Measurements from ENCODE around the gene HIVEP2. TPM values are rescaled to one million over a fixed set of nuclear protein-coding genes. Genes with fewer than 3 reads are reported as not detected.

The HIVEP2 gene
- total and polyA plus RNA-seq, 2 donors (not counting 1 experiment from before 2014, with no cell fraction given): 5.0 to 14.4 TPM

DNA sequence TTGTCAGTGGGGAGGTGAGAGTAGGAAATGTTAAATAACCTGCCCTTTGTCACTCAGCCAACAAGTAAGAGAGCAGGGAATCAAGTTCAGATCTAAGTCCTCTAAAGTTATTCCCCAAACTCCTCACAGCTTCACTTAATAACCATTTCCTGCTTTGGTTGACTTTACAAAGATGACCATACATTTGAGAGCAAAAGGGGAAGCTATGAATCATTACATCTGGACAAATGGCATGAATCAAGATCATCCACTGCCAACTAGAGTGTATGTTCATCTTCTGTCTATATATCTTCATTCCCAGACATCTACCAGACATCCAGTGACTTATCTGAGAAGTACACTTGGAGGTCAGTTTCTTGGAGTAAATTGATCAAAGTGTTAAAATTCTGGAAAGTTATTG lies 15.1 kb upstream of the HIVEP2 start:
- Histone ChIP-seq H3K79me2 (ENCODE audit: control insufficient read depth, insufficient read depth, low read length) (no peaks in the 10 kb centered on the region), H3K36me3 (ENCODE audit: control insufficient read depth, insufficient read depth, low read length) (no peaks in the 10 kb centered on the region), H3K27me3 (ENCODE audit: control insufficient read depth, insufficient read depth, low read length) (no peaks in the 10 kb centered on the region), H3K9me3 (ENCODE audit: control insufficient read depth, insufficient read depth, low read depth, low read length) (no peaks in the 10 kb centered on the region), H3K4me1 (ENCODE audit: control insufficient read depth, extremely low read depth, insufficient read depth, low read length) (peaks cover 2% of the 10 kb centered on the region), H4K20me1 (ENCODE audit: control insufficient read depth, extremely low read depth, insufficient read depth, low read length) (no peaks in the 10 kb centered on the region), H3K9ac (ENCODE audit: insufficient read depth, low read length) (no peak overlapping the region), H3K27ac (ENCODE audit: insufficient read depth, low read length) (no peak overlapping the region), H3K4me3 (replicated peaks in 1 of 4; ENCODE audit: control extremely low read depth in 1 of 4, insufficient read depth in 1 of 4, low read depth in 3 of 4, low read length in 4 of 4) (no peak overlapping the region), H2AFZ (ENCODE audit: low read length) (no peak overlapping the region), H3K4me2 (ENCODE audit: extremely low read depth, insufficient read depth, low read length) (no peak overlapping the region)
- no peak for TF ChIP-seq EZH2 (IDR thresholded peaks at IDR 0.05; ENCODE audit: low read length, missing control alignments)
- TF ChIP-seq, protein P1, sequence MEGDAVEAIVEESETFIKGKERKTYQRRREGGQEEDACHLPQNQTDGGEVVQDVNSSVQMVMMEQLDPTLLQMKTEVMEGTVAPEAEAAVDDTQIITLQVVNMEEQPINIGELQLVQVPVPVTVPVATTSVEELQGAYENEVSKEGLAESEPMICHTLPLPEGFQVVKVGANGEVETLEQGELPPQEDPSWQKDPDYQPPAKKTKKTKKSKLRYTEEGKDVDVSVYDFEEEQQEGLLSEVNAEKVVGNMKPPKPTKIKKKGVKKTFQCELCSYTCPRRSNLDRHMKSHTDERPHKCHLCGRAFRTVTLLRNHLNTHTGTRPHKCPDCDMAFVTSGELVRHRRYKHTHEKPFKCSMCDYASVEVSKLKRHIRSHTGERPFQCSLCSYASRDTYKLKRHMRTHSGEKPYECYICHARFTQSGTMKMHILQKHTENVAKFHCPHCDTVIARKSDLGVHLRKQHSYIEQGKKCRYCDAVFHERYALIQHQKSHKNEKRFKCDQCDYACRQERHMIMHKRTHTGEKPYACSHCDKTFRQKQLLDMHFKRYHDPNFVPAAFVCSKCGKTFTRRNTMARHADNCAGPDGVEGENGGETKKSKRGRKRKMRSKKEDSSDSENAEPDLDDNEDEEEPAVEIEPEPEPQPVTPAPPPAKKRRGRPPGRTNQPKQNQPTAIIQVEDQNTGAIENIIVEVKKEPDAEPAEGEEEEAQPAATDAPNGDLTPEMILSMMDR (conservative IDR thresholded peaks at IDR 0.05 in 1 of 2, IDR thresholded peaks at IDR 0.05 in 1 of 2; ENCODE audit: low read depth in 1 of 2, low read length in 2 of 2): no peak
- DNase-seq (ENCODE audit: low read depth in 2 of 2): peak in 1 of 2 donors; percentile 69

DNA sequence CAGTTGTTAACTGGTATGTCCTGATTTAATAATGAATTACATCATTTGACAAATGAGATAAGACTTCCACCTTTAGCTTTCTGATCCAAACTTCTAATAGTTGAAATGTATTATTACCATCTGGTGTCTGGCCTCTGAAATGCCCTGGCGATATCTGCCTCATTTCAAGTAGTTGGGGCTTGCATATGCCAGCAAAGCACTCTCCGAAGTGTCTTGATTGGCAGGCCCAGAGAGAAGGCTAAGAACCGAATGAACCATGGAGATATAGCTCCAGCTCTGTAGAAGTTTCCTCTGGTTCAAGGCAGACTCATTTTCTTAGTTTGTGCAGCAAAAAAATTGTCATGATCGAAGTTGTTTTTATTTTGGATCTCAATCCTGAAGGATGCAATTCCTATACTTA lies 13.4 kb upstream of the HIVEP2 start:
- Histone ChIP-seq H3K9me3 (ENCODE audit: control insufficient read depth, insufficient read depth, low read depth, low read length) (no peaks in the 10 kb centered on the region), H2AFZ (ENCODE audit: low read length) (no peak overlapping the region), H3K4me3 (replicated peaks in 1 of 4; ENCODE audit: control extremely low read depth in 1 of 4, insufficient read depth in 1 of 4, low read depth in 3 of 4, low read length in 4 of 4) (no peak overlapping the region), H3K27me3 (ENCODE audit: control insufficient read depth, insufficient read depth, low read length) (no peaks in the 10 kb centered on the region), H4K20me1 (ENCODE audit: control insufficient read depth, extremely low read depth, insufficient read depth, low read length) (no peaks in the 10 kb centered on the region), H3K4me2 (ENCODE audit: extremely low read depth, insufficient read depth, low read length) (no peak overlapping the region), H3K4me1 (ENCODE audit: control insufficient read depth, extremely low read depth, insufficient read depth, low read length) (peaks cover 2% of the 10 kb centered on the region), H3K79me2 (ENCODE audit: control insufficient read depth, insufficient read depth, low read length) (no peaks in the 10 kb centered on the region), H3K27ac (ENCODE audit: insufficient read depth, low read length) (no peak overlapping the region), H3K9ac (ENCODE audit: insufficient read depth, low read length) (no peak overlapping the region), H3K36me3 (ENCODE audit: control insufficient read depth, insufficient read depth, low read length) (no peaks in the 10 kb centered on the region)
- TF ChIP-seq EZH2 (IDR thresholded peaks at IDR 0.05; ENCODE audit: low read length, missing control alignments): no peak
- TF ChIP-seq, protein P1 (conservative IDR thresholded peaks at IDR 0.05 in 1 of 2, IDR thresholded peaks at IDR 0.05 in 1 of 2; ENCODE audit: low read depth in 1 of 2, low read length in 2 of 2): no peak
- DNase-seq (ENCODE audit: low read depth in 2 of 2): peak in 1 of 2 donors; percentile 12

DNA sequence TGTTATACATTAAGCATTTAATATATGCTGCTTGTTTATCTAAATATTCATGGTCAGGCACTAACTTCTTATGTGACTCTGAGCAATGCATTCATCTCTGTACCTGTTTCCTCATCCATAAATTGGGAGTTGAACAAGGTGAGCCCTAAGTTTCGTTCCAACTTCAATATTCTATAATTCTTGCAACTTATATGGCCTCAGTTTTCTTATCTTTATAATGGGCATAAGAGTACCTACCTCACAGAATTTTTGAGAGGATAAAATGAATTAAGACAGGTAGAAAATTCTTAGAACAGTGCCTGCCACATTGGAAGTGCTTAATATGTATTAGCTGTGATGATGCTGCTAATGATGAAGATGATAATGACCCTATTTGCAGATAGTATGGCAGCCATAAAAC lies 11.8 kb upstream of the HIVEP2 start:
- Histone ChIP-seq H3K9me3 (ENCODE audit: control insufficient read depth, insufficient read depth, low read depth, low read length) (no peaks in the 10 kb centered on the region), H2AFZ (ENCODE audit: low read length) (no peak overlapping the region), H3K9ac (ENCODE audit: insufficient read depth, low read length) (no peak overlapping the region), H3K79me2 (ENCODE audit: control insufficient read depth, insufficient read depth, low read length) (no peaks in the 10 kb centered on the region), H3K4me1 (ENCODE audit: control insufficient read depth, extremely low read depth, insufficient read depth, low read length) (peaks cover 2% of the 10 kb centered on the region), H4K20me1 (ENCODE audit: control insufficient read depth, extremely low read depth, insufficient read depth, low read length) (no peaks in the 10 kb centered on the region), H3K36me3 (ENCODE audit: control insufficient read depth, insufficient read depth, low read length) (no peaks in the 10 kb centered on the region), H3K4me2 (ENCODE audit: extremely low read depth, insufficient read depth, low read length) (no peak overlapping the region), H3K27ac (ENCODE audit: insufficient read depth, low read length) (no peak overlapping the region), H3K4me3 (replicated peaks in 1 of 4; ENCODE audit: control extremely low read depth in 1 of 4, insufficient read depth in 1 of 4, low read depth in 3 of 4, low read length in 4 of 4) (no peak overlapping the region), H3K27me3 (ENCODE audit: control insufficient read depth, insufficient read depth, low read length) (no peaks in the 10 kb centered on the region)
- DNase-seq (ENCODE audit: low read depth in 2 of 2): no peak
- TF ChIP-seq, protein P1 (conservative IDR thresholded peaks at IDR 0.05 in 1 of 2, IDR thresholded peaks at IDR 0.05 in 1 of 2; ENCODE audit: low read depth in 1 of 2, low read length in 2 of 2): no peak
- no peak for TF ChIP-seq EZH2 (IDR thresholded peaks at IDR 0.05; ENCODE audit: low read length, missing control alignments)

Measured in fibroblast of lung (primary cell).